K562 (cell line): ENCODE results near the gene PPP6R1. TPM values are rescaled to one million over a fixed set of nuclear protein-coding genes. Genes with fewer than 3 reads are reported as not detected.
A peak's percentile ranks its signal among the peaks of the same experiment; 100 is the strongest.

Experiments
- BRD9 ChIP-seq: fragments of 450-650 bp; IDR thresholded peaks from 2 replicates; pipeline ENCODE4 v1.6.1; 2018; ENCODE audit warnings: low read depth; ENCODE audit not compliant: partially characterized antibody
- CBX1 ChIP-seq: sonication (generic); IDR thresholded peaks from 2 replicates; pipeline ENCODE4 v1.6.1; 2016; ENCODE audit warnings: antibody characterized with exemption, low read depth, mild to moderate bottlenecking
- CHD2 ChIP-seq: IDR thresholded peaks from 2 replicates; pipeline ENCODE4 v1.6.1; 2011; ENCODE audit warnings: low read depth, low read length
- CHD4 ChIP-seq: fragments of 200-600 bp; sonication (generic); IDR thresholded peaks from 3 replicates; pipeline ENCODE4 v1.6.1; 2012; ENCODE audit warnings: low read depth, mild to moderate bottlenecking, mixed read lengths, low read length, inconsistent platforms; ENCODE audit not compliant: insufficient read depth, insufficient replicate concordance, poor library complexity, severe bottlenecking
- CREB1 ChIP-seq, 2 experiments: sonication (generic) in 1 of 2; formaldehyde crosslinking in 1 of 2; IDR thresholded peaks; 2 replicates each; pipeline versions ENCODE4 v1.6.1 to v1.8.0; 2012 to 2022; ENCODE audit warnings: inconsistent platforms in 1 of 2, mild to moderate bottlenecking in 1 of 2, missing genetic modification reagents in 1 of 2, moderate library complexity in 1 of 2
- DPF2 ChIP-seq: fragments of 450-650 bp; IDR thresholded peaks from 2 replicates; pipeline ENCODE4 v1.6.1; 2016
- FOXA3 ChIP-seq, 2 experiments: fragments of 450-650 bp in 1 of 2; sonication (generic) in 1 of 2; formaldehyde crosslinking; IDR thresholded peaks in 1 of 2; conservative IDR thresholded peaks in 1 of 2; 2 replicates each; pipeline versions ENCODE4 v1.4.0 to v1.8.0; 2020 to 2022; ENCODE audit warnings: mild to moderate bottlenecking in 2 of 2, missing genetic modification reagents in 1 of 2
- HDAC2 ChIP-seq: fragments of 450-650 bp; IDR thresholded peaks from 2 replicates; pipeline ENCODE4 v1.6.1; 2016; ENCODE audit warnings: mild to moderate bottlenecking
- MAX ChIP-seq: sonication (generic); formaldehyde crosslinking; IDR thresholded peaks from 2 replicates; pipeline ENCODE4 v1.9.0; 2022; ENCODE audit warnings: mild to moderate bottlenecking, missing genetic modification reagents
- MNT ChIP-seq, 2 experiments: fragments of 450-650 bp; conservative IDR thresholded peaks; 2 replicates each; pipeline ENCODE4 v1.6.1; 2017; ENCODE audit warnings: mild to moderate bottlenecking in 2 of 2, moderate library complexity in 2 of 2
- MTA3 ChIP-seq: fragments of 450-650 bp; formaldehyde crosslinking; IDR thresholded peaks from 2 replicates; pipeline ENCODE4 v1.6.1; 2017; ENCODE audit warnings: mild to moderate bottlenecking, borderline replicate concordance
- NCOA1 ChIP-seq: fragments of 450-650 bp; IDR thresholded peaks from 2 replicates; pipeline ENCODE4 v1.6.1; 2016; ENCODE audit warnings: low read depth
- NR1H2 ChIP-seq: sonication (generic); formaldehyde crosslinking; IDR thresholded peaks from 2 replicates; pipeline ENCODE4 v1.4.0; 2020; ENCODE audit warnings: mild to moderate bottlenecking, missing genetic modification reagents
- SUPT5H ChIP-seq: fragments of 450-650 bp; IDR thresholded peaks from 2 replicates; pipeline ENCODE4 v1.6.1; 2016
- TEAD2 ChIP-seq: fragments of 450-650 bp; IDR thresholded peaks from 2 replicates; pipeline ENCODE4 v1.6.1; 2016; ENCODE audit warnings: missing genetic modification characterization, control low read depth, missing compliant biosample characterization
- THRAP3 ChIP-seq: fragments of 450-650 bp; IDR thresholded peaks from 2 replicates; pipeline ENCODE4 v1.6.1; 2016; ENCODE audit warnings: mild to moderate bottlenecking, inconsistent platforms, borderline replicate concordance
- ZBTB12 ChIP-seq: fragments of 250-450 bp; sonication (Bioruptor Pico); IDR thresholded peaks from 2 replicates; pipeline ENCODE4 v1.4.0; 2020
- ZBTB33 ChIP-seq: sonication (generic); formaldehyde crosslinking; IDR thresholded peaks from 2 replicates; pipeline ENCODE4 v1.8.1; 2023; ENCODE audit warnings: mild to moderate bottlenecking, missing genetic modification reagents
- ZNF740 ChIP-seq, 3 experiments: fragments of 200-800 bp in 1 of 3; sonication (Bioruptor generic) in 1 of 3; sonication (generic) in 1 of 3; formaldehyde crosslinking in 1 of 3; IDR thresholded peaks; 2 replicates each; pipeline versions ENCODE4 v1.6.1 to v1.8.0; 2016 to 2022; ENCODE audit warnings: mild to moderate bottlenecking in 2 of 3, missing compliant biosample characterization in 2 of 3, missing genetic modification characterization in 2 of 3, missing genetic modification reagents in 1 of 3
- ZNF764 ChIP-seq: fragments of 250-450 bp; sonication (Bioruptor Pico); IDR thresholded peaks from 2 replicates; pipeline ENCODE4 v1.4.0; 2020; ENCODE audit warnings: low read depth, mild to moderate bottlenecking, moderate library complexity
- polyA plus RNA-seq, 8 experiments: library from polyadenylated mRNA; depleted of rRNA in 4 of 8; stranded (reverse) in 5 of 8; unstranded in 3 of 8; fragments of >200 nt; fragmentation: Nextera tagmentation in 2 of 8; fragmentation: Illumina TruSeq in 1 of 8; extraction: Ambion mirVana in 2 of 8; extraction: Trizol in 1 of 8; gene quantifications; 2 replicates each; pipeline versions ENCODE4 v1.2.1 to v1.2.3, GENCODE V29; 2011 to 2014; ENCODE audit warnings: inconsistent platforms in 1 of 8, missing spikeins in 1 of 8
- total RNA-seq, 7 experiments: library from RNA; depleted of rRNA in 6 of 7; stranded (reverse); fragments of >200 nt in 6 of 7; fragmentation: Illumina TruSeq in 2 of 7; extraction: Trizol in 2 of 7; gene quantifications; 2 replicates each; pipeline versions ENCODE4 v1.2.1 to v1.2.3, GENCODE V29; 2011 to 2021; ENCODE audit warnings: low replicate concordance in 1 of 7

Gene PPP6R1
- total and polyA plus RNA-seq, 9 of the 15 experiments (the other 6 are each of a cell fraction or from before 2014, with no cell fraction given): 0.48 to 135 (median 37.2) TPM

- TF ChIP-seq MNT (conservative IDR thresholded peaks at IDR 0.05): peak; percentile 86 to 94
- TF ChIP-seq ZBTB12 (CRISPR knock-in tag): peak; percentile 42; the same call in 1 of the 2 replicates
- TF ChIP-seq NCOA1: peak; percentile 85
- no peak for TF ChIP-seq ZNF764 (CRISPR knock-in tag)
- peak; percentile 37; the same call in 1 of the 2 replicates for TF ChIP-seq CREB1 (IDR thresholded peaks at IDR 0.05)
- peak; percentile 79 for TF ChIP-seq CREB1 (CRISPR knock-in tag; IDR thresholded peaks at IDR 0.05)
- no peak for TF ChIP-seq FOXA3 (CRISPR knock-in tag; conservative IDR thresholded peaks at IDR 0.05 in 1 of 2, IDR thresholded peaks at IDR 0.05 in 1 of 2)
- TF ChIP-seq ZBTB33 (CRISPR knock-in tag): peak; percentile 94
- no peak for TF ChIP-seq BRD9
- TF ChIP-seq HDAC2: peak; percentile 93
- peak; percentile 93; the same call in 1 of the 2 replicates for TF ChIP-seq NR1H2 (CRISPR knock-in tag)
- peak; percentile 32; the same call in 1 of the 2 replicates for TF ChIP-seq TEAD2 (tag)
- no peak for TF ChIP-seq CHD4
- peak; percentile 22; the same call in 1 of the 2 replicates for TF ChIP-seq CHD2
- TF ChIP-seq MTA3: peak; percentile 97
- peak; percentile 47; the same call in 1 of the 2 replicates for TF ChIP-seq THRAP3
- peak; percentile 87 for TF ChIP-seq SUPT5H
- peak; percentile 75 for TF ChIP-seq CBX1
- TF ChIP-seq DPF2: peak; percentile 73
- TF ChIP-seq MAX (CRISPR knock-in tag): peak; percentile 86
- no peak; the same call in 1 of the 2 replicates for TF ChIP-seq ZNF740 (CRISPR knock-in tag; IDR thresholded peaks at IDR 0.05)
- no peak for TF ChIP-seq ZNF740 (tag; IDR thresholded peaks at IDR 0.05)
Measured at GRCh38 chr19:55258828-55259539, at the start of gene PPP6R1 (continued).
